ENCODE data around the gene MAIP1. TPM values are rescaled to one million over a fixed set of nuclear protein-coding genes. Genes with fewer than 3 reads are reported as not detected.

The MAIP1 gene
- total RNA-seq, 1 experiment from 2014 or later = 32.3 TPM

DNA sequence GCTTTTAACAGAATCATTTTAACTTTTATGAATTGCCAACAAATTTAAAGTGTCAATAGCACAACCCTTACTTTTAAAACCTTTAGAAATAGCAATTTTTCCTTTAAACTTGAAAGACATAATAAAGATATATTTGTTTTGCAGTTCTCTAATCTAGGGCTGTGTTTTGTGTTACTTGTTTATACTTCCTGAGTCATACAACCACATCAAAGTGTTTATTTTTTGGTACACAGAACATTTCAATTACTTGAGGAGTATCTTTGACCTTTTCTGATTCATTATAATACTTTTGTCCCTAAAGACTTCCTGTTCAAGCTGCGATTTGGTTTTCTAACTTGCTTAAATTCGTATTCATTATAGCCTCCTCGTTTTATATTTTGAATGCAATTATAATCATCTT is 21.9 kb upstream of the MAIP1 start:
- no peak overlapping the region for H3T11ph ChIP-seq (ENCODE audit: low read length)
- Mint-ChIP-seq H3K36me3 (ENCODE audit: insufficient read depth in 1 of 3, low read depth in 3 of 3) (peaks cover 12 to 63% (median 42%) of the 10 kb centered on the region in 3 experiments; a peak in 6 of 7 replicates), H3K9me3 (no peaks in the 10 kb centered on the region), H3K27ac (no peak overlapping the region), H3K4me1 (peaks cover 9% of the 10 kb centered on the region in 2 experiments), H3K4me3 (no peak overlapping the region), H3K27me3 (ENCODE audit: low read depth) (no peaks in the 10 kb centered on the region)
- no peak overlapping the region for H4K8ac ChIP-seq (replicated peaks; ENCODE audit: insufficient read length, low read depth, low read length)
- no peaks in the 10 kb centered on the region for H3K23me2 ChIP-seq (ENCODE audit: insufficient read length, low read depth, low read length, poor library complexity, severe bottlenecking)
- H3K14ac ChIP-seq (ENCODE audit: insufficient read depth, low read length) = no peak overlapping the region
- no peaks in the 10 kb centered on the region for H4K20me1 ChIP-seq (ENCODE audit: control insufficient read depth, insufficient read depth, insufficient read length)
- no peak overlapping the region for H3K4ac ChIP-seq (ENCODE audit: low read depth, low read length)
- no peak overlapping the region for H3K18ac ChIP-seq (ENCODE audit: insufficient read length, low read depth, low read length)
- H2AK5ac ChIP-seq (ENCODE audit: insufficient read length, low read length) = no peak overlapping the region
- TF ChIP-seq, protein P1, sequence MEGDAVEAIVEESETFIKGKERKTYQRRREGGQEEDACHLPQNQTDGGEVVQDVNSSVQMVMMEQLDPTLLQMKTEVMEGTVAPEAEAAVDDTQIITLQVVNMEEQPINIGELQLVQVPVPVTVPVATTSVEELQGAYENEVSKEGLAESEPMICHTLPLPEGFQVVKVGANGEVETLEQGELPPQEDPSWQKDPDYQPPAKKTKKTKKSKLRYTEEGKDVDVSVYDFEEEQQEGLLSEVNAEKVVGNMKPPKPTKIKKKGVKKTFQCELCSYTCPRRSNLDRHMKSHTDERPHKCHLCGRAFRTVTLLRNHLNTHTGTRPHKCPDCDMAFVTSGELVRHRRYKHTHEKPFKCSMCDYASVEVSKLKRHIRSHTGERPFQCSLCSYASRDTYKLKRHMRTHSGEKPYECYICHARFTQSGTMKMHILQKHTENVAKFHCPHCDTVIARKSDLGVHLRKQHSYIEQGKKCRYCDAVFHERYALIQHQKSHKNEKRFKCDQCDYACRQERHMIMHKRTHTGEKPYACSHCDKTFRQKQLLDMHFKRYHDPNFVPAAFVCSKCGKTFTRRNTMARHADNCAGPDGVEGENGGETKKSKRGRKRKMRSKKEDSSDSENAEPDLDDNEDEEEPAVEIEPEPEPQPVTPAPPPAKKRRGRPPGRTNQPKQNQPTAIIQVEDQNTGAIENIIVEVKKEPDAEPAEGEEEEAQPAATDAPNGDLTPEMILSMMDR (conservative IDR thresholded peaks at IDR 0.05) = no peak
- H3K23ac ChIP-seq (ENCODE audit: insufficient read length, low read depth, low read length) = no peak overlapping the region
- H3K9me3 ChIP-seq (ENCODE audit: control insufficient read depth, low read depth, low read length) = no peaks in the 10 kb centered on the region
- no peak overlapping the region for H4K5ac ChIP-seq (ENCODE audit: insufficient read length, low read depth, low read length)
- no CpG with 5 or more reads among the region's 3 CpGs for WGBS (ENCODE audit: extremely low coverage, insufficient read length, low lambda C conversion rate)
- no peak overlapping the region for H2BK12ac ChIP-seq (ENCODE audit: insufficient read length, low read depth, low read length)
- no peak overlapping the region for H4K91ac ChIP-seq (ENCODE audit: insufficient read length, low read depth, low read length)
- no peak overlapping the region for H3K9ac ChIP-seq (ENCODE audit: extremely low read depth, insufficient read length, low read length)
- no peak overlapping the region for H2BK15ac ChIP-seq (ENCODE audit: low read depth, low read length)
- H2AFZ ChIP-seq (ENCODE audit: low read length) = no peak overlapping the region
- no peaks in the 10 kb centered on the region for H3K79me1 ChIP-seq (ENCODE audit: insufficient read depth, low read depth, low read length, poor library complexity, severe bottlenecking)
- no peak for DNase-seq
- no peaks in the 10 kb centered on the region for H3K4me1 ChIP-seq (ENCODE audit: insufficient read depth, low read length)
- no peak overlapping the region for H2BK5ac ChIP-seq (ENCODE audit: insufficient read length, low read length)
- H3K56ac ChIP-seq (ENCODE audit: insufficient read length, low read depth, low read length) = no peak overlapping the region
- H2BK120ac ChIP-seq (ENCODE audit: low read depth, low read length, poor library complexity, severe bottlenecking) = no peak overlapping the region
- H3K27me3 ChIP-seq (ENCODE audit: insufficient read depth, low read length) = no peaks in the 10 kb centered on the region
- no peak overlapping the region for H3K27ac ChIP-seq (ENCODE audit: insufficient read length, low read depth, low read length)
- no peak overlapping the region for H2BK20ac ChIP-seq (ENCODE audit: low read depth, low read length, poor library complexity, severe bottlenecking)
- H3K79me2 ChIP-seq (ENCODE audit: insufficient read depth, low read length) = no peaks in the 10 kb centered on the region
- no peak overlapping the region for H3K4me2 ChIP-seq (ENCODE audit: insufficient read depth, insufficient read length, low read length)
